HEK293T (cell line): Measurements from ENCODE around the gene SLC66A1.

Experiments used
- FOXK2 ChIP-seq: fragments of 450-650 bp; IDR thresholded peaks from 2 replicates; pipeline ENCODE4 v1.6.1; 2016; ENCODE audit warnings: mild to moderate bottlenecking
- TARDBP ChIP-seq: fragments of 450-650 bp; IDR thresholded peaks from 2 replicates; pipeline ENCODE4 v1.6.1; 2016
- ZNF384 ChIP-seq: fragments of 450-650 bp; IDR thresholded peaks from 2 replicates; pipeline ENCODE4 v1.6.1; 2016

DNA sequence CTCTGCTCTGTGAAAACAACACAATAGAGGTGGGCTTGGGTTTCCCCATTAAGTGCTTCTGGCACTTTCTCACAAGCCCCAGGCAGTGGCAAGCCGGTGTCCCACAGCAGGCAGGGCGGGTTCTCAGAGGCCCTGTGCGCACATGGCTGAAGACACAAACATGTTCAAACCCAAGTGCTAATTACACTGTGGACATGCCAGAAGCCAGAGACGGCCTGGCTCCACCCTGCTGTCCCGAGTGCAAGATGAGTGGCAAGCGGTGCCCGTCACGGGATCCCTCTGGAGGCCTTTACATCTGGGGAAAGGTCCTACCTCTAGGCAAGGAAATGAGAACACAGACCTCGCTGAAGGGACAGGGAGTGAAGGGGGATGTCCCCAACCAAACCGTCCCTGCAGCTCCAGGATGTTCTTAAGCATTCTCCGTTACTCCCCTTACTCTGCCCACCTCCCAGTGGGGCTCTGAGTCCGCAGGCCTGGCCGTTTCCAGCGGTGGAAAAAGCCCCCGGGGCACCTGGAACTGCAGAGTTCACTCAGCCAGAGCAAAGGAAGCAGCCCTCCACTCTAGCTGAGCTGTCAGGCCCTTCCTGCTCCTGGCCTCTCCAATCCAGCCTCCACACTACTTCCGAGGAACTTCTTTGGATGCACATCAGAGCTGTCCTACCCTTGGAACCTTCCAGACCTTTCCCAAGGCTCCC, 57.4 kb downstream of the SLC66A1 start:
- TF ChIP-seq FOXK2 (no peak), ZNF384 (no peak), TARDBP (no peak)
